IMR-90 (cell line): Measurements from ENCODE around the gene HSD17B4. TPM values are rescaled to one million over a fixed set of nuclear protein-coding genes. Genes with fewer than 3 reads are reported as not detected.

Source experiments
- ATAC-seq: fragments of 200-7000 bp; cut with Tn5 transposase; 2 replicates; pipeline ENCODE4 v1.9.1; 2020; ENCODE audit warnings: low read depth, mild to moderate bottlenecking, moderate library complexity
- BruUV-seq: library from RNA; stranded (reverse); fragments of 400-500 nt; replicated peaks from 2 replicates; lab custom pipeline; 2021; lab: Mats Ljungman, UMichigan
- CTCF ChIA-PET: fragments of 300-600 bp; formaldehyde crosslinking; extraction: SDS; loops from one replicate; lab custom pipeline; 2021; ENCODE audit warnings: antibody characterized with exemption; lab: Yijun Ruan, JAX
- POLR2A ChIA-PET: fragments of 300-600 bp; sonication (Branson Sonifier 250); formaldehyde crosslinking; loops from one replicate; lab custom pipeline; 2022; ENCODE audit warnings: antibody characterized with exemption; ENCODE audit not compliant: unreplicated experiment; lab: Charles Lee
- DNase-seq: peaks from one replicate; pipeline ENCODE4 v3.0.0; 2013
- H2AFZ ChIP-seq: replicated peaks from 2 replicates; pipeline ENCODE3; 2013; ENCODE audit warnings: low read length, mild to moderate bottlenecking; ENCODE audit not compliant: poor library complexity
- H2AK5ac ChIP-seq: 2 replicates; pipeline ENCODE4 v1.6.1; 2013; ENCODE audit warnings: low read depth, low read length, inconsistent platforms
- H2AK9ac ChIP-seq: replicated peaks from 2 replicates; pipeline ENCODE3; 2013; ENCODE audit warnings: mild to moderate bottlenecking, low read depth, low read length, moderate library complexity; ENCODE audit not compliant: poor library complexity
- H2BK120ac ChIP-seq: 2 replicates; pipeline ENCODE4 v1.6.1; 2013; ENCODE audit warnings: low read depth, low read length, inconsistent platforms
- H2BK15ac ChIP-seq: 3 replicates; pipeline ENCODE4 v1.6.1; 2013; ENCODE audit warnings: low read depth, low read length, inconsistent platforms
- H2BK20ac ChIP-seq: 2 replicates; pipeline ENCODE4 v1.6.1; 2013; ENCODE audit warnings: low read depth, mild to moderate bottlenecking, inconsistent platforms, low read length, moderate library complexity
- H2BK5ac ChIP-seq: 2 replicates; pipeline ENCODE4 v1.6.1; 2013; ENCODE audit warnings: mild to moderate bottlenecking, low read depth, low read length, inconsistent platforms; ENCODE audit not compliant: poor library complexity, severe bottlenecking
- H3K14ac ChIP-seq: replicated peaks from 2 replicates; pipeline ENCODE4 v1.6.1; 2013; ENCODE audit warnings: low read depth, low read length, inconsistent platforms
- H3K18ac ChIP-seq: 2 replicates; pipeline ENCODE4 v1.6.1; 2013; ENCODE audit warnings: low read depth, low read length, control low read depth
- H3K23ac ChIP-seq: 2 replicates; pipeline ENCODE4 v1.6.1; 2013; ENCODE audit warnings: low read depth, low read length, inconsistent platforms
- H3K27ac ChIP-seq: 2 replicates; pipeline ENCODE4 v1.5.1; 2013; ENCODE audit warnings: mild to moderate bottlenecking, control low read depth, low read length; ENCODE audit not compliant: insufficient read depth
- H3K27me3 ChIP-seq: 2 replicates; pipeline ENCODE4 v1.6.1; 2013; ENCODE audit warnings: low read length; ENCODE audit not compliant: control insufficient read depth, insufficient read depth
- H3K36me3 ChIP-seq: 2 replicates; pipeline ENCODE4 v1.6.1; 2013; ENCODE audit warnings: low read length, mixed read lengths; ENCODE audit not compliant: control insufficient read depth, insufficient read depth
- H3K4ac ChIP-seq: 2 replicates; pipeline ENCODE4 v1.6.1; 2013; ENCODE audit warnings: low read depth, low read length, inconsistent platforms
- H3K4me1 ChIP-seq: 2 replicates; pipeline ENCODE4 v1.6.1; 2013; ENCODE audit warnings: low read length, mixed read lengths; ENCODE audit not compliant: control insufficient read depth, insufficient read depth
- H3K4me2 ChIP-seq: 2 replicates; pipeline ENCODE4 v1.6.1; 2013; ENCODE audit warnings: low read depth, mild to moderate bottlenecking, control low read depth, low read length, moderate library complexity
- H3K4me3 ChIP-seq: 2 replicates; pipeline ENCODE4 v1.5.1; 2013; ENCODE audit warnings: low read depth, mild to moderate bottlenecking, control low read depth, low read length, moderate library complexity; ENCODE audit not compliant: insufficient read depth
- H3K56ac ChIP-seq: 2 replicates; pipeline ENCODE4 v1.6.1; 2013; ENCODE audit warnings: low read length, inconsistent platforms; ENCODE audit not compliant: insufficient read depth; ENCODE audit errors: extremely low read depth
- H3K79me1 ChIP-seq, 2 experiments: 2 replicates each; pipeline ENCODE4 v1.6.1; 2013; ENCODE audit warnings: low read length in 2 of 2, inconsistent platforms in 1 of 2, low read depth in 1 of 2
- H3K9ac ChIP-seq: 2 replicates; pipeline ENCODE4 v1.6.1; 2013; ENCODE audit warnings: low read depth, low read length, control low read depth
- H3K9me1 ChIP-seq: 2 replicates; pipeline ENCODE4 v1.6.1; 2013; ENCODE audit warnings: low read length, inconsistent platforms; ENCODE audit not compliant: insufficient read depth
- H3K9me3 ChIP-seq: 2 replicates; pipeline ENCODE4 v1.6.1; 2013; ENCODE audit warnings: low read length; ENCODE audit not compliant: control insufficient read depth, insufficient read depth
- H4K20me1 ChIP-seq: 2 replicates; pipeline ENCODE4 v1.6.1; 2013; ENCODE audit warnings: low read length, inconsistent platforms; ENCODE audit not compliant: insufficient read depth
- H4K5ac ChIP-seq: 2 replicates; pipeline ENCODE4 v1.6.1; 2013; ENCODE audit warnings: mild to moderate bottlenecking, low read depth, low read length, control low read depth
- H4K8ac ChIP-seq, 2 experiments: 2 replicates each; pipeline ENCODE4 v1.6.1; 2013; ENCODE audit warnings: low read depth in 2 of 2, low read length in 2 of 2, control low read depth in 1 of 2, inconsistent platforms in 1 of 2
- H4K91ac ChIP-seq: 2 replicates; pipeline ENCODE4 v1.6.1; 2013; ENCODE audit warnings: low read depth, low read length, inconsistent platforms; ENCODE audit not compliant: insufficient read depth
- BHLHE40 ChIP-seq: fragments of 150-350 bp; IDR thresholded peaks from 2 replicates; pipeline ENCODE4 v1.6.1; 2016; ENCODE audit warnings: mild to moderate bottlenecking, low read depth, low read length
- CEBPB ChIP-seq: IDR thresholded peaks from 2 replicates; pipeline ENCODE4 v1.6.1; 2012; ENCODE audit warnings: low read depth, low read length, improper control_type of control experiment
- CHD1 ChIP-seq: IDR thresholded peaks from 2 replicates; pipeline ENCODE4 v1.6.1; 2012; ENCODE audit warnings: low read depth, low read length, improper control_type of control experiment
- FOS ChIP-seq: fragments of 150-350 bp; IDR thresholded peaks from 2 replicates; pipeline ENCODE4 v1.6.1; 2016; ENCODE audit warnings: low read depth, low read length
- MXI1 ChIP-seq: IDR thresholded peaks from 2 replicates; pipeline ENCODE4 v1.6.1; 2012; ENCODE audit warnings: low read depth, mild to moderate bottlenecking, low read length, moderate library complexity, borderline replicate concordance
- RAD21 ChIP-seq: IDR thresholded peaks from 2 replicates; pipeline ENCODE4 v1.6.1; 2012; ENCODE audit warnings: low read length, improper control_type of control experiment
- RCOR1 ChIP-seq: IDR thresholded peaks from 2 replicates; pipeline ENCODE4 v1.6.1; 2012; ENCODE audit warnings: mild to moderate bottlenecking, low read length, improper control_type of control experiment; ENCODE audit not compliant: insufficient replicate concordance
- RFX5 ChIP-seq: IDR thresholded peaks from 2 replicates; pipeline ENCODE4 v1.8.0; 2012; ENCODE audit warnings: low read depth, mild to moderate bottlenecking, low read length, moderate library complexity
- WGBS, 2 experiments: methylation state at CpG; one replicate each; pipeline versions ENCODE4 v1.1.5 to v1.1.7; 2013; ENCODE audit warnings: missing lambda C conversion rate in 2 of 2; ENCODE audit not compliant: insufficient read length in 1 of 2; ENCODE audit errors: extremely low coverage in 2 of 2; 5-methylcytosine and 5-hydroxymethylcytosine counted together
- dilution Hi-C: fragments of 300-500 bp; cut with HindIII; formaldehyde crosslinking; loops from one replicate; pipeline ENCODE4 v1.14.3; 2018; ENCODE audit warnings: low sequenced_read_pairs; ENCODE audit not compliant: unreplicated experiment
- in situ Hi-C: fragments of 300-500 bp; cut with MboI; formaldehyde crosslinking; loops from 3 replicates; pipeline ENCODE4 v1.14.3; 2019; ENCODE audit warnings: low sequenced_read_pairs, inconsistent platforms, mixed read lengths
- intact Hi-C: fragments of 100-400 bp; cut with micrococcal nuclease; formaldehyde crosslinking; loops from 2 replicates; pipeline ENCODE4 v1.10.0; 2022
- polyA plus RNA-seq, 3 experiments: library from polyadenylated mRNA; depleted of rRNA; stranded (reverse); fragments of >200 nt; gene quantifications; 2 replicates each; pipeline ENCODE4 v1.2.3, GENCODE V29; 2012; ENCODE audit warnings: low replicate concordance in 1 of 3
- total RNA-seq: library from RNA; depleted of rRNA; stranded (reverse); fragments of >200 nt; gene quantifications from 2 replicates; pipeline ENCODE4 v1.2.3, GENCODE V29; 2012
- TF ChIP-seq, protein P1 (sequence below): fragments of 150-350 bp; IDR thresholded peaks from 2 replicates; pipeline ENCODE4 v1.6.1; 2016; ENCODE audit warnings: low read depth, mild to moderate bottlenecking, low read length, moderate library complexity, borderline replicate concordance
- TF ChIP-seq, protein P2 (sequence below): conservative IDR thresholded peaks from 2 replicates; pipeline ENCODE4 v1.5.1; 2012; ENCODE audit warnings: mild to moderate bottlenecking, low read depth, low read length, improper control_type of control experiment

HSD17B4 gene
- total and polyA plus RNA-seq, 2 of the 4 experiments (the other 2 are of a cell fraction), result 95.1 to 154 TPM

DNA sequence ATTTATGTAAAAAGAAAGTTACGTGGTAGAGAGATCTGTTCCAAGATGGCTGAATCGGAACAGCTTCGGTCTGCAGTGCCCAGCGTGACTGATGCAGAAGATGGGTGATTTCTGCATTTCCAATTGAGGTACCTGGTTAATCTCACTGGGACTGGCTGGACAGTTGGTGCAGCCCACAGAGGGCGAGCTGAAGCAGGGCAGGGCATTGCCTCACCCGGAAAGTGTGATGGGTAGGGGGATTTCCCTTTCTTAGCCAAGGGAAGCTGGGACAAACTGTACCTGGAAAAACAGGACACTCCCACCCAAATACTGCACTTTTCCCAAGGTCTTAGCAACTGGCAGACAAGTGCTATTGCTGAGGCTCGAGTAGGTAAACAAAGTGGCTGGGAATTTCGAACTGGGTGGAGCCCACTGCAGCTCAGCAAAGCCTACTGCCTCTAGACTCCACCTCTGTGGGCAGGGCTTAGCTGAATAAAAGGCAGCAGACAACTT is 13.1 kb upstream of the HSD17B4 start:
- no peak for ATAC-seq
- Histone ChIP-seq H3K56ac (no peak overlapping the region), H3K14ac (no peak overlapping the region), H4K5ac (no peak overlapping the region), H3K4me3 (no peak overlapping the region), H3K9ac (no peak overlapping the region), H4K91ac (no peak overlapping the region), H3K9me3 (no peaks in the 10 kb centered on the region), H2BK15ac (no peak overlapping the region), H3K27ac (no peak overlapping the region), H3K27me3 (peaks cover 5% of the 10 kb centered on the region; the same call in 1 of the 2 replicates), H2BK5ac (no peak overlapping the region), H3K18ac (no peak overlapping the region), H3K79me1 (no peaks in the 10 kb centered on the region), H3K4me1 (no peaks in the 10 kb centered on the region), H3K4ac (no peak overlapping the region), H2AFZ (no peak overlapping the region), H3K36me3 (no peaks in the 10 kb centered on the region), H2AK9ac (no peak overlapping the region), H2BK20ac (no peak overlapping the region), H4K20me1 (no peaks in the 10 kb centered on the region), H3K4me2 (no peak overlapping the region), H2BK120ac (no peak overlapping the region), H2AK5ac (no peak overlapping the region), H3K23ac (no peak overlapping the region), H3K9me1 (no peaks in the 10 kb centered on the region), H4K8ac (no peak overlapping the region)
- TF ChIP-seq RAD21 (no peak), RCOR1 (no peak), MXI1 (no peak), CHD1 (no peak), BHLHE40 (no peak), CEBPB (no peak), RFX5 (no peak), FOS (no peak)
- TF ChIP-seq, protein P1, sequence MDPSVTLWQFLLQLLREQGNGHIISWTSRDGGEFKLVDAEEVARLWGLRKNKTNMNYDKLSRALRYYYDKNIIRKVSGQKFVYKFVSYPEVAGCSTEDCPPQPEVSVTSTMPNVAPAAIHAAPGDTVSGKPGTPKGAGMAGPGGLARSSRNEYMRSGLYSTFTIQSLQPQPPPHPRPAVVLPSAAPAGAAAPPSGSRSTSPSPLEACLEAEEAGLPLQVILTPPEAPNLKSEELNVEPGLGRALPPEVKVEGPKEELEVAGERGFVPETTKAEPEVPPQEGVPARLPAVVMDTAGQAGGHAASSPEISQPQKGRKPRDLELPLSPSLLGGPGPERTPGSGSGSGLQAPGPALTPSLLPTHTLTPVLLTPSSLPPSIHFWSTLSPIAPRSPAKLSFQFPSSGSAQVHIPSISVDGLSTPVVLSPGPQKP, result no peak
- TF ChIP-seq, protein P2, sequence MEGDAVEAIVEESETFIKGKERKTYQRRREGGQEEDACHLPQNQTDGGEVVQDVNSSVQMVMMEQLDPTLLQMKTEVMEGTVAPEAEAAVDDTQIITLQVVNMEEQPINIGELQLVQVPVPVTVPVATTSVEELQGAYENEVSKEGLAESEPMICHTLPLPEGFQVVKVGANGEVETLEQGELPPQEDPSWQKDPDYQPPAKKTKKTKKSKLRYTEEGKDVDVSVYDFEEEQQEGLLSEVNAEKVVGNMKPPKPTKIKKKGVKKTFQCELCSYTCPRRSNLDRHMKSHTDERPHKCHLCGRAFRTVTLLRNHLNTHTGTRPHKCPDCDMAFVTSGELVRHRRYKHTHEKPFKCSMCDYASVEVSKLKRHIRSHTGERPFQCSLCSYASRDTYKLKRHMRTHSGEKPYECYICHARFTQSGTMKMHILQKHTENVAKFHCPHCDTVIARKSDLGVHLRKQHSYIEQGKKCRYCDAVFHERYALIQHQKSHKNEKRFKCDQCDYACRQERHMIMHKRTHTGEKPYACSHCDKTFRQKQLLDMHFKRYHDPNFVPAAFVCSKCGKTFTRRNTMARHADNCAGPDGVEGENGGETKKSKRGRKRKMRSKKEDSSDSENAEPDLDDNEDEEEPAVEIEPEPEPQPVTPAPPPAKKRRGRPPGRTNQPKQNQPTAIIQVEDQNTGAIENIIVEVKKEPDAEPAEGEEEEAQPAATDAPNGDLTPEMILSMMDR, result no peak
- dilution Hi-C loops (no loop called here), in situ Hi-C loops (no loop called here), intact Hi-C loops (no loop called here)
- POLR2A ChIA-PET, result no interaction called here
- DNase-seq, result no peak
- 92% methylated on average over 4 of the region's 8 CpGs; no CpG with 5 or more reads in 1 of the 2 experiments for WGBS, 2 experiments
- CTCF ChIA-PET, result no interaction called here
- BruUV-seq, result no TSS peak
